Neural cell (in vitro differentiated cells): ENCODE results near the gene SLC6A6.

Experiments
- CTCF ChIP-seq: fragments of 450-650 bp; IDR thresholded peaks from 2 replicates; pipeline ENCODE4 v1.5.1; 2014; ENCODE audit warnings: antibody characterized with exemption, mild to moderate bottlenecking, moderate library complexity; ENCODE audit not compliant: poor library complexity, severe bottlenecking
- POLR2AphosphoS5 ChIP-seq: IDR thresholded peaks from 2 replicates; pipeline ENCODE4 v1.6.1; 2012
- RAD21 ChIP-seq: fragments of 450-650 bp; conservative IDR thresholded peaks from 2 replicates; pipeline ENCODE4 v1.6.1; 2014; ENCODE audit warnings: antibody characterized with exemption, mild to moderate bottlenecking, moderate library complexity
- REST ChIP-seq: IDR thresholded peaks from 2 replicates; pipeline ENCODE4 v1.6.1; 2012; ENCODE audit warnings: borderline replicate concordance
- SMC3 ChIP-seq: fragments of 450-650 bp; conservative IDR thresholded peaks from 2 replicates; pipeline ENCODE4 v1.6.1; 2014; ENCODE audit warnings: antibody characterized with exemption, mild to moderate bottlenecking, moderate library complexity; ENCODE audit not compliant: poor library complexity

GRCh38 chr3:14503706-14504065 is 101.3 kb downstream of the SLC6A6 start:
- no peak for TF ChIP-seq CTCF
- no peak for TF ChIP-seq REST
- TF ChIP-seq SMC3 = no peak
- no peak for TF ChIP-seq POLR2AphosphoS5
- TF ChIP-seq RAD21 = no peak
